ENCODE data around the gene SCN8A.

SCN8A gene

DNA sequence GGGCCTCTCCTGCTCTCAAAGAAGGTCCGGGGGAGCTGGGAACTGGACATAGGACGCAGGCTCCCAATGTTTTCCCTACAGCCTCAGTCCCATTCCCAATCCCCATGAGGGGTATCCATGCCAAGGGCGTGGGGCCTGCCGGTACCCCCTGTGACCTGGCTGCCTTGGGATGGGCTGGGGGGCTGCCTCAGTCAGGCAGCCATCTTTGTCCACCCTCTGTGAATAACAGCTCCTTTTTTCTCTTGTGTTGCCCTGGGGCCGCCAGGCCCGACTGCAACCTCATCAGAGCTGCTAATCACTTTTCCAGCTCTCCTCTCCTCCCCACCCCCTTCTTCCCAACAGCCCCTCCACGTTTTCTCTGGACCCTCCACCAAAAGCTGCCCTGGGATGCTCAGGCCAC lies 246.3 kb downstream of the SCN8A start:
- no peak for FAIRE-seq

DNA sequence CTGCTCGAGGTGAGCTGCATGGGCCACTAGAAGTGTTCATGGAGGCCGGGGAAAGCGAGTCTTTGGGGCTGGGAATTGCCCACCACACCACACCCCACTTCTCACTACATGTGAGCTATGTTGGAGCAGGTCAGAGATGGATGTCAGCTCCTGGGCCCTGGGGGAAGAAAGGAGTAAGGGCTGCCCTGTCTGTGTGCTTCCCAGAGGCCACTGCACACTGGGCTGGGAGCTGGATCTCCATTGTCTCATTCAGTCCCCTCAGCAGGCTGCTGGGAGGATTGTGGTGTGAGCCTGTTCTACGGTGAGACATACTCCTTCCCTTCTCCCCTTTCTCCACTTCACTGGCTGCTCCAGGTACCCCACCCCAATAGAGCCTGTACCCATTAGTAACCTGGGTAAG lies 247.0 kb downstream of the SCN8A start:
- FAIRE-seq = no peak

DNA sequence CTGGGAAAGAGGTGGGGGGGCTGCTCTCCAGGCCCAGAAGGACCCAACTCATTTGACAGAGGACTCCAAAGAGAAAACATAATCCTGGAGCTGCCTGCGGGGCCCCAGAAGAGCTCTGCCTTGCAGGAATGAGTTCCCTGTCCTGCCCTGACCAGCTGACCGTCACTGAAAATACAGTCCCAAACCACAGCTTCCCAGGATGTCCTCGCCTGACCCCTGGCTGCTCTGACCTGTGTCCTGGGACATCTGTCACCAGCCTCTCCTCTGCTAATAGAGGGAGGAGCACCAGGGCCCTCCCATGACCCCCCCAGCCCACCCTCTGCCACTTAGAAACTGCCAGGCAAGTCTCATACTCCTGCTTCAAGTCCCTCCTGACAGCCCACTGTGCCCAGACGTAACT lies 247.7 kb downstream of the SCN8A start:
- FAIRE-seq = no peak

DNA sequence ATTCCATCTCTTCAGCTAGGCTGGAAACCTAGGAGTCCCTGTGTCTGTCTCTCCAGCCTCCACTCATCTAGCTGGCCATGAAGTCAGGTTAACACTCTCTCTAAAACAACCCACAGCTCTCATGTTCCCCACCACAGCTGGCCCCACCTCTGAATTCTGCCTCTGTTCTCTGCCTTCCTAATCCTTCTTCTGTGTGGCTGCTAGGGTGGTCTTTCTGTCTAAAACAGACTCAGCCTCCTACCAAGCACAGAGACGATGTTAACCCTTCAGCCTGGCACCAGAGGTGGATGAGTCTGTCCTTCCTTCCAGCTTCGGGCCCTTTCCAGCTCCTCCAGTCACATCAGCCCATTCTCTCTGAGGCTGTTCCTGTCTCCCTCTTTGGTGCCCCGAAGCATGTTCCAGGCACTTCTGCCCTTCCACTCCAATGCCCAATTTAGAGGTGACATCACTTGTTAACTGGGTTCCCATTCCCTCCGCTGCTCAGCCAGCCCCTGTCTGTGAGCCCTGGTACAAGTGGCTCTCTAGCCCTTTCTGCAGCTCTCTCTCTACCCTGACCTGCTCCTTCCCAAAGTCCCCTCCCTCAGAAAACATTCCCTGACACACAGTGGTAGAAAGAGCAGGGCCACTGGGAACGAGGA lies 248.4 kb downstream of the SCN8A start:
- FAIRE-seq = no peak

DNA sequence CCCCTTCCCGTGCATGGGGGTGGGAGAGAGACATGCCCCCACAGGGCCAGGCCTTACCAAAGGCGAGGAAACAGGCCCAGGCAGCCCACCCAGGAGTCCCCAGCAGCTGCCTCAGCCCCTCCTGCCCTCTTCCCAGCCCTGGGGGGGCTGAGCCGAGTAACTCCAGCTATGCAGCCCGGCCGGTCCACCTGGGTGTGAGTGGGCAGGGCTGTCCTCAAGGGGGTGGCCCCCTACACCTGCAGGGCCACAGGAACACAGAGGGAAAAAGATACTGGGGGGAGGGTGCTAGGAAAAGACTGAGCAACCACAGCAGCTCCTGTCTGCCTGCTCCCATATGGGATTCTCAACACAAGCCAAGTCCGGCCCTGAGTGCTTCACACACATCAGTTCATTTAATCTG lies 249.9 kb downstream of the SCN8A start:
- no peak for FAIRE-seq

DNA sequence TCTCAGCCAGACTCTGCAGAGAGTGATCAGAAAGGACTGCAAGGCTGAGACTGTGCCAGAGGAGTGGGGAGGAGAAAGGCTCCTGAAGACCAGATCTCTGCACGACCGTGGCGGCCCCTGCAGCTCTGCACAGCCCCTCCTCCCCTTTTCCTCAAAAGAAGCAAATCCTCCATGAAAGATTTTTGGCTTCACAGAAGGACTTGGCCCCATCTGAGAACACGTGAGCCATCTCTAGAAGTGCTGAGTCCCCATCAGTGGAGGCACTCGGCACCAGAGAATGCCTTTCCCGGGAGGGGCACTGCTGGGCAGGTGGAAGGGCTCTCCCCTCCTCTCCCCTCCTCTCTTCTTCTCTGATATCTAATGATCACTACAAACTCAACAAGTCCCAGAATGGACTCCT lies 250.7 kb downstream of the SCN8A start:
- FAIRE-seq = no peak

DNA sequence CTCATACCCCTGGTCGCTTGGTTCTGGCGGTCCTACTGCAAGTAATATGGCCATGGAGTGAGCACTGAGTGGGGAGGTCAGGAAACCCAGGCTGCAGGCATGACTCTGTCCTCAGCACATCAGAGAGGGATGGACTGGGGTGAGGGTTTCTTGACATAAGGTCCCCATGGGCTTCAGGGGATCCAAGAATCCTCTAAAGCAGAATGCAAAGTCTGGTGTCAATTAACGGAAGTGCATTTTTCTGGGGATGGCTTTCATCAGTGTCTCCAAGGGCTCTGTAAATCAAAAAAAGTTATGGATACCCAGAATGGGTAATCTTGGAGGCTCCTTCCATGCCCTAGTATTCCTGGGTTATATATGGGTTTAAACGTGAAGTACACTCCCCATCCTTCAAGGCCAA lies 253.8 kb downstream of the SCN8A start:
- FAIRE-seq = no peak

DNA sequence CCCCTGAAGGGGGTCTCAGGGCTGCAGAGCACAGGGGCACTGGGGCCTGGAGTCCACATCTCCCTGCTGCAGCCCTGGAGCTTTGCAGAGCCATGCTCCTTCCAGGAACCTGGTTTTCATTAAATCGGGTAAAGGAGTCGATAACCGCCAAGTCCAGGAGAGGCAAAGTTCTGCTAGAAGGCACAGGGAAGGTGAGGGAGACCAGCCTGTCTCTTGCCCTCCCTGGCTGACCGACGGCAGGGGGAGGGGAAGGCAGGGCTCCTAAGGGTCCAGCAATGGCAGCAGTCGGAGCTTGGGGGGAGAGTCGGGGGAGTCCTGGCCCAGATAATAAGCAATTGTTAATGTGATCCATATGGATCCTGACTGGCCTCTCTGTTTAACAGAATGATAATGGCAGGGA lies 254.4 kb downstream of the SCN8A start:
- no peak for FAIRE-seq

DNA sequence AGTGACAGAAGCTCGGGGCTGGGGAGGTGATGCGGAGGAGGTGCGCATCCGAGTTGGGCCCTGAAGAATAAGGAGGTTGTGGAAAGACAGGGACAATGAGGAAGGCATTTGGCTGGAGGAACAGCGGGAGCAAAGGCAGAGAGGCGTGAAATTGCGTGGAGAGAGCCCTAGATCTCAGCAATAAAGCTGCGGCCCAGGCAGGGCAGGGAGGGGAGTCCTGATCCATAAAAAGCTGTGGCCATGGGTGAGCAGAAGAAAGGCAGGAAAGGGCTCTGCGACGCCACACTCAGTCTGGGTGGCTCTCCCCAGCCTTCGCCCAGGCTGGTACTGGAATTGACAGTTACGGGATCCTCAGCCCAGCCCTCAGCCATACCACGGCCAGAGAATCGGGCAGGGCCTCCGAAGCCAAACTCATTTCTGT lies 255.2 kb downstream of the SCN8A start:
- FAIRE-seq = no peak

DNA sequence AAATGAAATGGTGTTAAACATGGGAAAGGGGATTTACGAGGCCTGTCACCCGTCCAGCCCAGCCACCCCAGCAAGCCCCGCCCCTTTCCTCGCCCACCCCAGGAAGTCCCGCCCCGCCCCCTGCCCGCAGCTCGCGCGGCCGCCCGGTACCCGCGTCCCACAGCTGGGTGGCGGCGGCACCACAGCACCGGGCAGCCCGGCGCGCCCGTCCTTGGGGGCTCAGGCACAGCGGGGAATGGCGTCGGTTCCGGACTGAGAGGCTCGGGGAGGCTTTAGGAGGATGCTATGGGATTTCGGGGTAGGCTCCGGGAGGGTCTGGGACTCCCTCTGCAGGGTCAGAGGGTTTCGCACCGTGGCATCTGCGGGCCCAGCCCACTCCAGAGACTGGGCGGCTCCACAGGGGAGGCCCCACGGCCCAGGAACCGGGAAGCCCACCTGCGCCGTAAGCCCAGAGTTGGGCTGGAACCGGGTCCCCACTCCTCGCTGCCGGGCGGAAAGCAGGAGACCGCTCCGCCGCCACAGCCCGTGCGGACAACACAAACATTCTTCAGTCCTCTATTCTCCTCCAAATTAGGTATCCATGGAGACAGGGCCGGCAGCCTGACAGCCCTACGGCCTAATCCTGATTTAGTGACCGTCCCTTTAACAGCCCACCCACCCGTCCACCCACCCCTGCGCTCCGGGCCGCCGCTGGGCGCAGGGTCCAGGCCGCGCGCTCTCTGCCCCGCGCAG lies 256.0 kb downstream of the SCN8A start:
- no peak for FAIRE-seq

DNA sequence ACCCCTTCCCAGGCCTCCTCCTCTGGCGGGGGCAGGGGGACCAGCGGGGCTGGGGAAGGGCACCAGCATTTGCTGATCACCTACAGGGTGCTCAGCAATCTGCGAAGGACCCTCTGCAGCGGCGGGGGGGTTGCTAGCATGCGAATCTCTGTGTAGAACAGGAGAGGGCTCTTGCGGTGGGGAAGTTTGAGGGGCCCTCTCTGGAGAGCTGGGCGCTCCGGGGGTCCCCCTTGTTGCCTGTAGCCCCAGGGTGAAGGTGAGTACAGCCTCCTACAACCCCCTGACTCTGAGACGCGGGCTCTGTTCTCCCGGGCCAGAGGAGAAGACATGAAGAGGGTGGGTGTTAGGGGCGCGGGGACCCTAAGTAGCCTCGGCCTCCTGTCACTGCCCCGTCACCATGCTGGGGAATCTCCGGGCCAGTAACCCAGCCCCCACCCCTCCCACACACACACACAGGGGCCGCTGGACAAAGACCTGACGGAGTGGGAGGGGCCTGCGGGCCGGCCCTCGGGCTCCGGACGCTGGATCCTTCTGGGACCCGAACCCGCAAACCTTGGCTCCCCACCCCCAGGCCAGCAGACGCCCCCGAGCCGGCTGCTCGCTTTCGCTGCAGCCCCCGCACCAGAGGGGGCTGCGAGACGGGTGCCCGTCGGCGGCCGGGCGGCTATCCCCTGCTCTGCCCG lies 256.8 kb downstream of the SCN8A start:
- FAIRE-seq = no peak

DNA sequence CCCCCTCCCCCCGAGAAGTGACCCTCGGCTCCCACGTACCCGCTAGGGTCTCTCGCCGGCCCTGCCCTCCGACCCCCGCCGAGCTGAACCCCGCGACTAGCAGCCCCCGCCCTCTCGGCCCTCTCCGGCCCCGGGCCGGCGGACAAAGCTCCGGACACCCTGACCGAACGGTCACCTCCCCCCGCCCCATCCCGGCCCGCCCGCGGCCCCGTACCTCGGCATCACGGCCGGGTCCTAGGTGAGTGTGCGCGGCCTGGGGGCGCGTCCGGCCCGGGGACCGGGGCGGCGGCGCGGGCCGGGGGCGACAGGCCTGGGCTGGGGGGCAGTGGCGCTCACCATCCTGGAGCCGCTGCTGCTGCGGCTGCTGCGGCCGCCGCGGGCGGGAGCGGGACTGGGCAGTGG lies 257.3 kb downstream of the SCN8A start, which contains the start of gene FIGNL2:
Gene FIGNL2, minus strand, starts transcription at position 393 of the 402 bp plus-strand sequence. CDS start 26,305 bp downstream, outside the sequence.
- no peak for FAIRE-seq

DNA sequence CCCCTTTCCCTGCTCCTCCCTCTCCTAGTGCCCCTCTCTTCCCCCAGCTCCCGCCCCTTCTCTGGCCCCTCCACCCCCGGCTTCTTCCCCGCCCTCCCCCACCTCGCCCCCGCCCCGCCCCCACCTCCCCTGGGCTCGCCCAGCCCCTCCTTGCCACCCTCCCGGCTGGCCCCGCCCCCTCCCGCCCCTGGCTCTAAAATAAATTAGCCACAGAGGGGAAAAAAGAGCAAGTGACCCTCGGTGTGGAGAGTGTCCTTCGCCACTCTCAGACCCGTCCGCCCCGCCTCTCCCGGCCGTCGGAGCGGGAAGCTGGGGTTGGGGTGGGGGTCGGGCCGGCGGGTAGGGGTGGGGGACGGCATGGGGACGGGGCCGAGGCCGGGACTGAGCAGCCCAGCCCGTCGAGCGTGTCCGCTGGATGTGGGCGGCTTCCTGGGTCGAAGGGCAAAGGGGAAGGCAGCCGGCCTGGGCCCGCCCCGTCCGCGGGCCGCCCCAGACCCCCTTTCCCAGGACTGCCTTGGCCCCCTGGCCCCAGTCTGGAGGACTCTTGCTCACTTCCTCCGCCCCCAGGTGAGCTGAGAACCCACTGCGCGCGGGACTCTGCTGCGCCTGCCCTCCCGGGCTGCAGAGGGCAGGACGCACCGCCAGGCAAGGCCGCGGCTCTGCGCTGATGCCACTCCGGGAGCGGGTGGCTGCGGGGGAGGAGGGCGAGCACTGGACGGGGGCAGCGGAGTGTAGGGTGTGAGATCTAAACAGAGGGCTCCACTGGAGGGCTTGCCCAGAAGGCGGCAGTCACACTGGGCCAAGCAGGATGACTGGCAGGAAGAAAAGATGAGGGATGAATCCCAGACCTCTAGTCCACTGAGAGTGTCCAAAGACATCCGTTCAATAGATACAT lies 258.1 kb downstream of the SCN8A start:
- no peak for FAIRE-seq

DNA sequence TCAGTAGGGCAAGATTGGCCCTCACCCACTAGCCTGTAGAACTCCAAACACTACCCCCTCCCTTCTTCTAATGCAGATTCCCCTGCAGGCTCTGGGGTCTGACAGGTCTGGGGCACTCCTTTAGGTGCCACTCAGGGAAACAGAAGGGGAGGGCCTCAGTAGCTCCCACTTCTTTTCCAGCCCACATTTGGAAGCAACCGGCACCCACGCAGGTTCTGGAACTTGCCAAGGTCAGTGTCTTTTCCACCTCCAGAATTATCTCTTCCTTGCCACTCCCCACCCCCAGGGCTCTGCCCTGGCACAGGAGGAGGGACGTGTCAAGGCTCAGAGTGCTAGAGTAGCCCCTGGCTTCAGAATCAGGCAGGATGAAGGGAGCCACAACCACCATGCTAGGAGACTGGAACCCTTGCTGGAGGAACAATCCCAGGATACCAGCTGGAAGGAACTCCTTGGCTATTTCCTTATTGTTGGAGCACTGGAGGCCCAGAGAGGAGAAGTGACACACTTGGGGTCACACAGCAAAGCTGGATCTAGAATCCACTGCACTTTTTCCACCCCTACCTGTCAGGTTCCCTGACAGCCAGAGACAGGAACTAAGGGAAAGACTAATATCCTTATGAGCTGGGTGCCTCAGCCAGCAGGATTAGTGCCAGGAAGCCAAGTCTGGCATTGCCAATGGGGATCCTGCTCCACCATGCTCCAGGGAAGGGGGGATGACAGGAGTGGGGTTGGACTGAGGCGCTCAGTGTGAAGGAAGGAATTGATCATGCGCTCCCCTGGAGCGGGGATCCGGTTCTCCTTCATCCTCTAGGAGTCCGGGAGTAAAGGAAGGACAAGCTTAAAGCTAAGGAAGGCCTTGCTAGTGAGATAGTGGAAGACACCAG lies 259.3 kb downstream of the SCN8A start:
- no peak for FAIRE-seq

DNA sequence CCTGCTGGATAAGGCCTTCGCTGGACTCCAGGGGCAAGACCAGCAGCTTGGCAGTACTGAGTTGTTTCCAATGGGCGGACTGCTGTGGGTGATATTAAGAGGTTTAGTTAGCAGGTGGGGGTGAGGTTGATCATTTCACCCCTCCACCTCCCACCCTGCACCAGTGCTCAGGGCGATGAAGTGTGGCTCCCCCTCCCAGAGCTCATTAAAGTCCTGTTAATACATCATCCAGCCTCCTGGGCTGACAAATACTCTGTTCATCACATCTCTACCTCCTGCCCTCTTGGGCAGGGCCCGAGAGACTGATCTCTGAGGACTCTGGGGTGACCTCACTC lies 259.9 kb downstream of the SCN8A start:
- FAIRE-seq = no peak

DNA sequence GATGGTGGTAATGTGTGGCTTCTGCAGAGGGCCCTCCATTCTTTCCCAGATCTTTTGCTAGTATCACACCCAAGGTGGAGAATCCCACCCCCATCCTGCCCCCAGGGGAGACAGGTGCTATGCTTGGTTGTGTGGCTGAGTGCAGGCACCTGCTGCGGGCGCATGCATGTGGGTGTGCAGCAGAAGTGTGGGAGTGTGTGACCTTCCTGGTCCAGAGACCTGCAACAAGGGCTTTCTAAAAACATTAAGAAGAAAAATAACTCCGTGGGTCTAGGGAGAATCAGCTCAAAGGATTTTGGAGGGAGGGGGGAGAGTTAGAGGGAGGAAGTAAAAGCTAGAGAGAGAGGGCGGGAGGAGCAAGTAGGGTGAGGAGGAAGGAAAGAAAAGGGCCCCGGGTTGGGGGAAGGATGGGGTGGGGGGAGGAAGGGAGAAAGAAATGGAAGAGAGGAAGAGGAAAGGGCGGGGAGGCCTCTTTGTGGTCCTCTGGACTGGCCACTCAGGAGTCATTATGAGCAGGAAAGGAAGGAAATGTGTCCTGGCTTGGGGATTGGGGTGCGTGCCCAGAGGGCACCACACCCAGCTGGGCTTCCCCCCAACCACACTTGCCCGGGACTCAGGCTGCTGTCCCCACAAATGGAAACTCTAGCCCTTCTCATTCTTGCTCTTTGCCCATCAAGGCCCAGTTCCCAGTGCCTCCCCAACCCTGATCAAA lies 260.5 kb downstream of the SCN8A start:
- no peak for FAIRE-seq

DNA sequence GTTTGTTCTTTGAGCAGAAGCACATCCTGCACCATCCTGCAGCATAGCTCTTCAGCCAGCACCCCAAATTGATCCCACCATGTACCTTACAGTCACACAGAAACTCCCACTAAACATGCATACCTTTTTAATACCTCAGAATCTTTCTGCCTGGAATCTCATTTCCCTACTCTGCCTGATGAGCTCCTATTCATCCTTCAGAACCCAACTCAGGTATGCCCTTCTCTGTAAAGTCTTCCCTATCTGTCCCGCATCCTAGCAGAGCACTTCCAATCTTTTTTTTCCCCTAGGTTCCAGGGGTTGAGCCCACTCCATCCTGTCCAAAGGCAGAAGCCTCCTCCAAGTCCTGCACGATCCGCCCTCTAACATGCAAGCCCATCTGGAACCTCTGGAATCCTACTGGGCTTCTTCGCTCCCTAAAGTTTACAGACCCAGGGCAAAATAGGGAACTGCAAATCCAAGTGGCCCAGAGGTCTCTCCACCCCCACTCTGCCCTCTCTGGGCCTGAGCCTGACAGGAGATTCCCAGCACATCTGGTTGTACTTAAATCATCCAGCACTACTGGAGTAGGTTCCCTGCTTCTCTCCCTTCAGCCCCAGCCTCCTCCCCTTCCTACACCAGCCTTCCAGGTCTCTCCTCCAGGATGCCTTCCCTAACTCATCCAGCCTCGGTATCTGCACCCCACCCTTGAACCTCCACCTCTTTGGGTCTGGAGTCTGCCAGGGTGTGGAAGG lies 261.5 kb downstream of the SCN8A start:
- FAIRE-seq = no peak

DNA sequence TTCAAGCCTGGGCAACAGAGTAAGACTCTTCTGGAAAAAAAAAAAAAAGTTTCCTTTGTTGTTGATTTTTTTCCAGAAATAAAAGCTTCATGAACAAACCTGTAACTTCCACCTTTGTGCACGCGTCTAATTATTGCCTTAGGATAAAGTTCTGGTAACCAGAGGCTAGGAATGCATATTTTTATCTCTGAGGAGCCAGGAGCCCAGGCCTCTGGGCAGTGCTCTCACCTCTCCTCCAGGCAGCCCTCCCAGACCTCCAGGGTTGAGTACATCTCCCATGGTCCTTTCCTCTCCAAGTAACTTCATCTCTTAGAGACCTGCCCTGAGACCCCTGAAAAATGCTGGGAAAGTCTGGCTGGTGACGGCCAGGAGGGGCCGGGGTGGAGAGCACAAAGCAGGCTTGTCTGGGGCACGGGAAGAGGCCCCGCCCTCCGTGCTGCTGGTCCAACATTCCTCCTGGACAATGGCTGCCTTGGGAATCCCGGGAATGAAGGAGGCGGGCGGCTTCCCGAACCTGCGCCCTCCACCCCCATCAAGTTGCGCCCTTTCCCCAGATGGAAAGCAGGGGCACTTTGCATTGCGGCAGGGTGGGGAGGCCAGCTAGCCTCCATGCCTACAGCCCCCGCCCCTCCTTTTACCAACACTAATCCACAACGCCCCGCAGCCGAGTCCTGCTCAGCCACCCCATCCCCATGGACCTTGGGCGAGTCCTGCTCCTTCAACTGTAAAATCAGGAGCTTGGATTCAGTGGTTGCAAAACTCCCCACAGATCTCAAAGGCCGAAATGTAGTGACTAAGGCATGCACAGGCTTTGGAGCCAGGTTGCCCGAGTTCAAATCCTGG lies 264.8 kb downstream of the SCN8A start:
- FAIRE-seq = peak; percentile 94

DNA sequence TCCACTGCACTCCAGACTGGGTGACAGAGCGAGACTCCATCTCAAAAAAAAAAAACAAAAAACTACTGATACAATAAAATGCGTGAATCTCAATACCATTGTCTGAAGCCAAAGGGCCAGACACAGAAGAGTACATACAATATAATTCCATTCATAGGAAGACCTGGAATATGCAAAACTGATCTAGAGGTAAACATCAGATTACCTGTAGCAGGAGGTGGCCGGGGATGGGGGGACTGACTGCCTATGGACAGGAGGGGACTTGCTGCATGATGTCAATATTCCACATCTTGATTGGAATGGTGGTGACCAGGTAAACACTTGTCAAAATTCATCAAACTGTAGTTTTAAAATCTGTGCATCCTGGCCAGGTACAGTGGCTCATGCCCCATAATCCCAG lies 270.0 kb downstream of the SCN8A start:
- FAIRE-seq = no peak
